ENCODE measurements around the gene CCDC136.

The CCDC136 gene

DNA sequence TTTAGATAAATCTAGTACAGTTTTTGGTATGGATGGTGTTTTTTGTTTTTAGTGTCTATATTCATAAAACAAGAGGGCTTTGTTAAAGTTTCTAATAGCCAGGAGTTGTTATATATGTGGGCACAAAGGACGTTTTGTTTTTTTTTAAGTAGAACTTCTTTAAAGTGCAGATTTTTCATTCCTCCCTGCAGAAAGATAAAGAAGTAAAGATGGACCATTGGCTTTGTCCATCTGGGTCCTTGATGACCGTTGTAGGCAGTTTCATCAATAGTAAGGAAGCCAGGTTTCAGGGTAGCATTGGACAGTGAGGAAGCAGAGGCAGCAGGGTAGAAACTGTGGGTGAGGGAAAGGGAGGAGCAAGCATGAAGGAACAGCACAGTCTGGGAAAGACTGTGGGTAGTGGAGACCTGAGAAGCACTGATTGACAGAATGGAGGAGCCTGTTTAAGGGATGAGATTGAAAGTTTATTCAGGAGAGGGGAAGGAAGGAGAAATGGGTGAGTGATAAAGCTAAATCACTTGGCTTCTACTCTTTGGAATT is 47.3 kb upstream of the CCDC136 start:
- Histone ChIP-seq H3K9ac (ENCODE audit: low read depth, low read length, poor library complexity, severe bottlenecking) (peak overlapping the region; percentile 24), H3K79me2 (ENCODE audit: insufficient read depth, low read length) (peaks cover 99% of the 10 kb centered on the region), H3K4me3 (ENCODE audit: low read length, poor library complexity, severe bottlenecking) (peak overlapping the region; percentile 20), H3K9me2 (replicated peaks; ENCODE audit: low read depth, low read length) (no peaks in the 10 kb centered on the region), H3F3A (ENCODE audit: low read depth) (no peaks in the 10 kb centered on the region), H2AFZ (ENCODE audit: low read length) (no peak overlapping the region), H3K27me3 (ENCODE audit: insufficient read depth, low read length, poor library complexity, severe bottlenecking) (no peaks in the 10 kb centered on the region), H3K36me3 (ENCODE audit: insufficient read depth, low read length) (peaks cover 19% of the 10 kb centered on the region), H3K4me2 (ENCODE audit: low read depth, low read length, poor library complexity, severe bottlenecking) (peak overlapping the region; percentile 65), H4K20me1 (ENCODE audit: insufficient read depth, low read length, poor library complexity, severe bottlenecking) (peaks cover 86% of the 10 kb centered on the region), H3K4me1 (ENCODE audit: insufficient read depth, low read length, poor library complexity, severe bottlenecking) (peaks cover 61% of the 10 kb centered on the region), H3K9me3 (ENCODE audit: insufficient read depth, low read depth, low read length) (no peaks in the 10 kb centered on the region)
- TF ChIP-seq EZH2phosphoT487 (IDR thresholded peaks at IDR 0.05; ENCODE audit: borderline replicate concordance) = no peak
- TF ChIP-seq CTCF (conservative IDR thresholded peaks at IDR 0.05; ENCODE audit: low read length) = no peak

GRCh38 chr7:128745706-128746105 is 46.1 kb upstream of the CCDC136 start:
- H3K36me3 ChIP-seq (ENCODE audit: insufficient read depth, low read length) = peaks cover 30% of the 10 kb centered on the region
- H3K4me2 ChIP-seq (ENCODE audit: low read depth, low read length, poor library complexity, severe bottlenecking) = peak overlapping the region; percentile 65
- no peaks in the 10 kb centered on the region for H3F3A ChIP-seq (ENCODE audit: low read depth)
- peaks cover 74% of the 10 kb centered on the region for H4K20me1 ChIP-seq (ENCODE audit: insufficient read depth, low read length, poor library complexity, severe bottlenecking)
- no peaks in the 10 kb centered on the region for H3K9me3 ChIP-seq (ENCODE audit: insufficient read depth, low read depth, low read length)
- H3K79me2 ChIP-seq (ENCODE audit: insufficient read depth, low read length) = peaks cover 92% of the 10 kb centered on the region
- H3K4me3 ChIP-seq (ENCODE audit: low read length, poor library complexity, severe bottlenecking) = no peak overlapping the region
- H3K9ac ChIP-seq (ENCODE audit: low read depth, low read length, poor library complexity, severe bottlenecking) = no peak overlapping the region
- peaks cover 53% of the 10 kb centered on the region for H3K4me1 ChIP-seq (ENCODE audit: insufficient read depth, low read length, poor library complexity, severe bottlenecking)
- no peak for TF ChIP-seq EZH2phosphoT487 (IDR thresholded peaks at IDR 0.05; ENCODE audit: borderline replicate concordance)
- H3K9me2 ChIP-seq (replicated peaks; ENCODE audit: low read depth, low read length) = no peaks in the 10 kb centered on the region
- H2AFZ ChIP-seq (ENCODE audit: low read length) = no peak overlapping the region
- no peaks in the 10 kb centered on the region for H3K27me3 ChIP-seq (ENCODE audit: insufficient read depth, low read length, poor library complexity, severe bottlenecking)

DNA sequence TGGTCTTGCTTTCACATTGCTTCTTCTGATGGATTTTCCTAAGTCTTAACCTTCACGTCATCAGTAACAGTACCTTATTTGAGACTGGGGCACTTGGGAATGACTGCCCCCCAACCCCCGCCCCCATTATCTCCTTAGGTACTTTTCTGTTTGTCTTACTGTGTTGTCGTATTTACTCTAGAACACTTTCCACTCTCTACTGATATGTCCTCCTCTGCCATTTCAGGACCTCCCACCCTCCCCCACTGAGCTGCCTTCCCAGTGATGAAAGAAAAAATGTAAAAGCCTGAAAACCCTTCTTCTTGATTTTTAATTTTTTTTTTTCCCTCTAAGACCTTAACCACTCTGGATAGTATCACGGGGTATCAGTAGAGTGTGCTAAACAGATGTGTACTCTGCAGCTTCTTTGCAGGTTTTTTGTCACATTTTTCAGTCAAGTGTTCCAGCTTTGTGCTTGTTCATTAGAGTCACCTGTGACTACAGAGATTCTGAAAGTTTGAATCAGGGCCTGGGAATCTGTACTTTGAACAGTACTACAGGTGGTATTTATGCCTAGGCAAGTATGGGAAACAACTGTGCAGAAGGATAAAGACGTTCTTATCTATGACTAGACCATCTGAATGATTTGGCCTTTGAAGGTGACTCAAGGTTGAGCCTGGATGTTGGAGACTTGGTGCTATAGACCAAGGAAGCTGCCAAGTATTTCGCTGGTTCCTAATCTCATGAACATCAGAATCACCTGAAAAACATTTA is 44.3 kb upstream of the CCDC136 start:
- Histone ChIP-seq H3K9me3 (ENCODE audit: insufficient read depth, low read depth, low read length) (no peaks in the 10 kb centered on the region), H4K20me1 (ENCODE audit: insufficient read depth, low read length, poor library complexity, severe bottlenecking) (peaks cover 56% of the 10 kb centered on the region), H2AFZ (ENCODE audit: low read length) (no peak overlapping the region), H3K4me3 (ENCODE audit: low read length, poor library complexity, severe bottlenecking) (no peak overlapping the region), H3K79me2 (ENCODE audit: insufficient read depth, low read length) (peaks cover 81% of the 10 kb centered on the region), H3K36me3 (ENCODE audit: insufficient read depth, low read length) (peaks cover 45% of the 10 kb centered on the region), H3K27me3 (ENCODE audit: insufficient read depth, low read length, poor library complexity, severe bottlenecking) (no peaks in the 10 kb centered on the region), H3K9me2 (replicated peaks; ENCODE audit: low read depth, low read length) (no peaks in the 10 kb centered on the region), H3K4me1 (ENCODE audit: insufficient read depth, low read length, poor library complexity, severe bottlenecking) (peaks cover 35% of the 10 kb centered on the region), H3F3A (ENCODE audit: low read depth) (no peaks in the 10 kb centered on the region), H3K9ac (ENCODE audit: low read depth, low read length, poor library complexity, severe bottlenecking) (no peak overlapping the region), H3K4me2 (ENCODE audit: low read depth, low read length, poor library complexity, severe bottlenecking) (peak overlapping the region; percentile 20)
- no peak for TF ChIP-seq CTCF (conservative IDR thresholded peaks at IDR 0.05; ENCODE audit: low read length)
- no peak for TF ChIP-seq EZH2phosphoT487 (IDR thresholded peaks at IDR 0.05; ENCODE audit: borderline replicate concordance)

Measured in Loucy (cell line).